RWPE1 (cell line): ENCODE measurements around the gene PLS3.
"Not testable (repeated sequence)": the region's sequence is repeated elsewhere in the genome, so short reads cannot be mapped to it uniquely, and the experiment has no call there.

Source experiments
- CTCF ChIA-PET: fragments of 350-600 bp; sonication (Branson Sonifier 250); formaldehyde crosslinking; extraction: SDS; loops from one replicate; lab custom pipeline; 2021; lab: Yijun Ruan, JAX
- POLR2A ChIA-PET: fragments of 400-600 bp; formaldehyde crosslinking; extraction: SDS; loops from one replicate; lab custom pipeline; 2020; ENCODE audit warnings: antibody characterized with exemption; ENCODE audit not compliant: low non-redundant PET; lab: Yijun Ruan, JAX
- DNase-seq: peaks from one replicate; pipeline ENCODE4 v3.0.0; 2012; ENCODE audit warnings: low spot score
- H3K27ac ChIP-seq: fragments of 450-650 bp; 2 replicates; pipeline ENCODE4 v1.5.1; 2017
- CTCF ChIP-seq: fragments of 450-650 bp; conservative IDR thresholded peaks from 2 replicates; pipeline ENCODE4 v1.5.1; 2017; ENCODE audit warnings: low read depth, mild to moderate bottlenecking

Gene PLS3

DNA sequence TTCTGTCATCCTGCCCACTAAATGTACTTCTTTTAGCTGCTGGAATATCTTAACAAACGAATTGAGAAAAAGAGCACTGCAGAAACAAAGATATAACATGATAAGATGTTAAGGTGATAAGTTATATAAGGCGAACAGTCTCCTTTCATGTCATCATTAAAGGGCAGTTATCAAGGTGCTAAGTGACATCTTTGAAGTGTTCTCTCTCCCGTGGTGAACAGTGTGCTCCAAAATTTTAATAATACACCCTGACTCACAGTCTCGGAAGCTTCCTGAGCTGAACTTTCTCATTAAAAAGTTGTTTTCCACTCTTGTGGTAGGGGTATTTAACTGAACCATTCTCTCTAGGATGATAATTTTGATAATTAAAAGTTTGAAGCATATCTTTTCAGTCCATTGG is 61.6 kb downstream of the PLS3 start:
- ChIA-PET POLR2A (no interaction called here), CTCF (no interaction called here)
- no peak overlapping the region for H3K27ac ChIP-seq
- no peak for TF ChIP-seq CTCF
- no peak for DNase-seq

DNA sequence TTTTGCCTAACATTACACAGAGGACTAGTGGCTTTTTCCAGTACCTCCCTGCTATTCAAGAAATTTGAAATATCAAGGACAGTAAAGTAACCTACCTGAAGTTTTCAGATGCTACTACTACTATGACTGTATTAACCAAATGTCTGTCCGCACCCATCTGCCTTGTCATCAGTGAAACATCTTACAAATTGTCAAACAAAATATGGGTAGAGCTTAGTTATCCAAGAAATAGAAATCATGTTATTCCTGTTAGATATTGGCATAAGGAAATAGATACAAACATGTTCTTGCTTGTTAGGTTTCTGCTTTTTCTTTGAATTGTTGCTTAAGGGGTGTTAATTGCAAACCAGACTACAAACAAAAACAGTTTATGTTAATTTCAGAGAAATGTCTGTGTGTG is 63.9 kb downstream of the PLS3 start:
- ChIA-PET CTCF (no interaction called here), POLR2A (no interaction called here)
- no peak for TF ChIP-seq CTCF
- no peak overlapping the region for H3K27ac ChIP-seq
- no peak for DNase-seq

DNA sequence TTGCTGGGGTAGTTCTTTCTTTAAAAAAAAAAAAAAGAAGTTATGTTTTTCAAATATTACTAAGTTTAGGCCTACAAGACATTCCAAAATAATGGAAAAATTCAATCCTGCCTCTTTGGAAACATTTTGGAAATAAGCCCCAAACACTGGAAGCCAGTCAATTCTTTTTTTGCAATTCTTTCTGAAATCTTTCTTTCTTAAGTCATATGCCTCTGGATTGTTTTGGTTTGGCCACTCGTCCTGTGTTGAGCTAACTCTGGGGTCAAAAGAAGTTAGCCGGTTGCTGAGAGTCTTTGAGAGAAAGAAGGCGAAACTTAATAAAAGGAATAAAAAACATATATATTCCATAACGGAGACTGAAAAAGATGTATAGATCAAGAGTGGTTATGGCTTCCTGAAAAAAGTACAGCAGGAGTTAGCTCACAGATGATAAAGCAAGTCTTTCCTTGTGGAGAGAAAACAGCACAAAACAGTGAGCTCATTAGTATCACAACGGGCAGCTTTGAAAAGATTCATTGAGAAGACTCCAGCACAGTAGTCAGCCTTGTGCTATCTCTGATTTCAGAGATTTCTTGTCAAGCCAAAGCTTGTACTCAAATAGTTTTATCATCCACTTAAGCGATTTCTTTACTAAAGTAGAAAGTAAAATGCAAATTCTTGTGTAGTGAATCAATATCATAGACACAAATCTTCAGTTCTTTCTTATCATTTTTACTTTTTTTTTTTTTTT is 64.8 kb downstream of the PLS3 start:
- ChIA-PET POLR2A (interaction anchor here (0.7 kb wide), 1 partner anchor 99 kb away, joined by 3 read pairs; no protein-coding TSS in a partner anchor), CTCF (no interaction called here)
- TF ChIP-seq CTCF = no peak
- DNase-seq = no peak
- H3K27ac ChIP-seq = no peak overlapping the region

GRCh38 chrX:115630204-115630603 is 69.2 kb downstream of the PLS3 start:
- ChIA-PET POLR2A (no interaction called here), CTCF (no interaction called here)
- TF ChIP-seq CTCF = no peak
- no peak overlapping the region for H3K27ac ChIP-seq
- DNase-seq = no peak

DNA sequence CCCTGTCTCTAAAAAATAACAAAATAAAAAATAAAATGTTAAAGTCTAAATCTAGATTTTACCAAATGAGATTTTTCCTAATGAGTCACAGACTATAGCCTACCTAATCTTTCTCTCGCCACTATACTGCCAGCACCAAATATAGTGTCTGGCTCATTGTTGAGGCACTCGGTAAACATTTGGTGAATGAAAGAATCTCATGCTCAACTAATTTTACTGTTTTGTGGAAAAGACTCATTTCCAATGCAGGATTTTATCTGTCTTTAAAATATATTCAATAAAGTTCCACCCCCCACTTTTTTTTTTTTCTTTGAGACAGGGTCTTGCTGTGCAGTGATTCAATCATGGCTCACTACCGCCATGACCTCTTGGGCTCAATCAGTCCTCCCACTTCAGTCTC is 71.5 kb downstream of the PLS3 start:
- no peak for DNase-seq
- no peak overlapping the region for H3K27ac ChIP-seq
- no peak for TF ChIP-seq CTCF
- ChIA-PET POLR2A (no interaction called here), CTCF (no interaction called here)

- CTCF ChIA-PET = interaction anchor here (0.7 kb wide), 1 partner anchor 21 kb away, joined by 3 read pairs; no protein-coding TSS in a partner anchor
- DNase-seq, H3K27ac ChIP-seq, POLR2A ChIA-PET: not testable (repeated sequence)
These were observed 72.4 kb downstream of the PLS3 start for GRCh38 chrX:115633397-115633796.

- ChIA-PET CTCF (interaction anchor here (0.5 kb wide), 1 partner anchor 309 kb away, joined by 3 read pairs; no protein-coding TSS in a partner anchor), POLR2A (no interaction called here)
- no peak overlapping the region for H3K27ac ChIP-seq
- DNase-seq = no peak
- TF ChIP-seq CTCF = no peak
These were observed 78.4 kb downstream of the PLS3 start for GRCh38 chrX:115639334-115639880.
